Epithelial cell of proximal tubule (primary cell): ENCODE results near the gene KMT2D. TPM values are rescaled to one million over a fixed set of nuclear protein-coding genes. Genes with fewer than 3 reads are reported as not detected.
"Not testable (repeated sequence)": the region's sequence is repeated elsewhere in the genome, so short reads cannot be mapped to it uniquely, and the experiment has no call there.

Source experiments
- DNase-seq: peaks from one replicate; pipeline ENCODE4 v3.0.0-alpha.2; 2011; ENCODE audit warnings: low read depth
- H3K4me3 ChIP-seq: 2 replicates; pipeline ENCODE4 v1.5.1; 2011; ENCODE audit warnings: low read depth, mild to moderate bottlenecking, low read length
- total RNA-seq: library from RNA; depleted of rRNA; stranded (reverse); fragments of >200 nt; gene quantifications from 2 replicates; pipeline ENCODE4 v1.2.3, GENCODE V29; 2015
- TF ChIP-seq, protein P1 (sequence below): conservative IDR thresholded peaks from 2 replicates; pipeline ENCODE4 v1.5.1; 2012; ENCODE audit warnings: low read depth, mild to moderate bottlenecking, low read length

The KMT2D gene
- total RNA-seq, 1 donor from 2014 or later, result 17.2 TPM

DNA sequence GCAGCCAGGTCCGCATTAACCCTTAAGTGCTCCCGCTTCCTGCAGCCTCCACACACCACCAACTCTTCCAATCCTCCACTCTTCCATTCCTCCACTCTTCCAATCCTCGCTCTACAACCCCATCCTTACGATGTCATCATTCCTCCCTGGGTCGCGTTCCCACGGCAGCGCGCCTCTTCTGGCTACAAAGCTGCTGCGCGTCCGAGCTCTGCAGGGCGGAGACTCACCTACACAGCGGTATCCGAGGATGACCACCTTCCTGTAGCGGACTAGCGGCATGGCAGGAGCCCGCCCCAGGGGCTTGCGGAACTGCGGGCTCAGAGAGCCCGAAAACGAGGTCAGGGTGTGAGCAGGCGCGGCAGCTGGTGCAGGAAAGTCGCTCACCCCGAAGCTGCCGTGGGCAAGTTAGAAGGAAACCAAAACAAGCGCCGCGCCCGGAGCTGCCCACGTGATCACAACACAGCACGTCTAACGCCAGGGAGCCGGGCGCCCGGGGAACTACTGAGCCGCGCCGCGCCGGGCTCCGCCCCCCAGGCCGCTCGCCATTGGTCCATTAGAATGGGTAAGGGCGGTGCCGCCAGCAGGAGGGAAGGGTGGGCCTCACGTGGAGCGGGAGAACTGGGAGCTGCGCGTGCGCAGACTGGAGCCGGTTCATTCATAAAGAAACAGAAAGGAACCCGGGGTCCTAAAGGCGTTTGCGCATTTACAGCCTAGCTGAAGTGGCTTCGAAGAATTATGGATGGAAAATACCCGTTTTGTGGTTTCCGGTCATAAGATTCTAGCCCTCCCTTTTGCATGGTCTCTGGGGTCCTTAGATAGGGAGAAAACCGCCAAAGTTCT lies 9.1 kb upstream of the KMT2D start, which contains the start of gene RHEBL1:
Gene RHEBL1, minus strand, starts transcription at position 473 of the 840 bp plus-strand sequence. Its CDS starts 194 bp downstream, at position 279.
- peak; percentile 42 for DNase-seq
- TF ChIP-seq, protein P1, sequence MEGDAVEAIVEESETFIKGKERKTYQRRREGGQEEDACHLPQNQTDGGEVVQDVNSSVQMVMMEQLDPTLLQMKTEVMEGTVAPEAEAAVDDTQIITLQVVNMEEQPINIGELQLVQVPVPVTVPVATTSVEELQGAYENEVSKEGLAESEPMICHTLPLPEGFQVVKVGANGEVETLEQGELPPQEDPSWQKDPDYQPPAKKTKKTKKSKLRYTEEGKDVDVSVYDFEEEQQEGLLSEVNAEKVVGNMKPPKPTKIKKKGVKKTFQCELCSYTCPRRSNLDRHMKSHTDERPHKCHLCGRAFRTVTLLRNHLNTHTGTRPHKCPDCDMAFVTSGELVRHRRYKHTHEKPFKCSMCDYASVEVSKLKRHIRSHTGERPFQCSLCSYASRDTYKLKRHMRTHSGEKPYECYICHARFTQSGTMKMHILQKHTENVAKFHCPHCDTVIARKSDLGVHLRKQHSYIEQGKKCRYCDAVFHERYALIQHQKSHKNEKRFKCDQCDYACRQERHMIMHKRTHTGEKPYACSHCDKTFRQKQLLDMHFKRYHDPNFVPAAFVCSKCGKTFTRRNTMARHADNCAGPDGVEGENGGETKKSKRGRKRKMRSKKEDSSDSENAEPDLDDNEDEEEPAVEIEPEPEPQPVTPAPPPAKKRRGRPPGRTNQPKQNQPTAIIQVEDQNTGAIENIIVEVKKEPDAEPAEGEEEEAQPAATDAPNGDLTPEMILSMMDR, result peak; percentile 22
- peak within 1 kb of the TSS; percentile 87 for H3K4me3 ChIP-seq

DNA sequence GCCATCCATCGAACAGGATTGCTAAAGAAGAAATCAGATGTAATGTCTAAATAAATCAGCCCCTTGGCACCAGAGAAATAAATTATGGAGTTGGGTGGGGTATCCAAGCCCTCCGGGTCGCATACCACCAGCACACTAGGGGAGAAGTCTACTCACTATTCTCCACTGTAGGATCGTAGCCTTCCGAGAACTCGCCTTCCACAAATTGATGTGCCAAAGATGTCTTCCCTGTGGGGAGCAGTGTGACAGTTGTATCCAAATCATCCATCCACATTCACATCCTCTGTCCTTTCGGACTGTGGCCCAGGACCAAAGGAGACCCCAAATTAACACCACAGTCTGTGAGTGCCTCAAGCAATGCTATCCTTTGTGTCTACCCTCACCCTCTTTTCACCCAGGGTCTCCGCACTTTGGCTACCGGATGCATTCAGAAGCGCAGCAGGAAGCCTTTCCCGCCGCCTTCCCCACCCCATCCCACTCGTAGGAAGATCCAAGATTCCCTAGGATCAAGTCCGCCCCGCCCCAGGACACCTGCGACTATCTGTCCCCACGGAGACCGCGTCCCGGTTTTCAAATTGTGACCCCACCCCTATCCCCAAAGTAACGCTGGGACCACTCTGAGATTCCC lies 8.4 kb upstream of the KMT2D start:
- TF ChIP-seq, protein P1, result no peak
- peak overlapping the region; percentile 87 for H3K4me3 ChIP-seq
- DNase-seq, result no peak

DNA sequence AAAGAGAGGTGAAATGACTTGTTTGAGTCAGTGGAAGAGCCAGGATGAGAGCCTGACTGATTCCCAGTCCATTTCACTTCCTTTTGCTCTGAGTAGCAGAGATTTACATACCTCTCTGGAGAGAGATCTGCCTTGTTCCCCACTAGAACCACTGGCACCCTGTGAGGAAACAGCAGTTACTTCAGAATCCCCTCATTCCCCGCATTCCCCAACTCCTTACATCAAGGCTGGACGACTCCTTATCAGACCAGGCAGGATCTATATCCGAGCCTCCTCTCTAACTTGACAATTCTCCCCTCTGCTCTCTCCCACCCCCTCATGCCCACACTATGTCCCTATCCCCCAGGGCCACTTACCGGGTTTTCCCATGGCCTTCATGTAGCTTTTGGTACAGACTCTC lies 5.5 kb upstream of the KMT2D start:
- no peak for DNase-seq
- TF ChIP-seq, protein P1, result no peak
- no peak overlapping the region for H3K4me3 ChIP-seq

DNA sequence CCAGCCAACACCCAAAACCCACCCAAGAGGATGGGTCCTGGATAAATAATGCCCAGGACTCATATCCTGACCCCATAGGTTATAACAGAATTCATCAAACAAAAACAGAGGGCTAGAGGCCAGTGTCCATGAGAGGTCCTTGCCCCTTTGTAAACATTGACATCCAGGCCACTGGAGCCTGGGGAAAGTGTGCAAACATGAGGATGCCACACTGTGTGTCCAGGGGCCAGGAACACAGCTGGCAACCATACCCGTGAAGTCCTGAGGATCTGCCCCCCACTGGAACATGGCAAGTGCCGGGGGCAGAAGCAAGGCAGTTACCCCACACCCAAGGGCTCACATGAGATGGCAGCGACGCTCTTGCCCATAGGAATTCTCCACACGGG lies 4.2 kb upstream of the KMT2D start:
- no peak overlapping the region for H3K4me3 ChIP-seq
- TF ChIP-seq, protein P1, result no peak
- no peak for DNase-seq

DNA sequence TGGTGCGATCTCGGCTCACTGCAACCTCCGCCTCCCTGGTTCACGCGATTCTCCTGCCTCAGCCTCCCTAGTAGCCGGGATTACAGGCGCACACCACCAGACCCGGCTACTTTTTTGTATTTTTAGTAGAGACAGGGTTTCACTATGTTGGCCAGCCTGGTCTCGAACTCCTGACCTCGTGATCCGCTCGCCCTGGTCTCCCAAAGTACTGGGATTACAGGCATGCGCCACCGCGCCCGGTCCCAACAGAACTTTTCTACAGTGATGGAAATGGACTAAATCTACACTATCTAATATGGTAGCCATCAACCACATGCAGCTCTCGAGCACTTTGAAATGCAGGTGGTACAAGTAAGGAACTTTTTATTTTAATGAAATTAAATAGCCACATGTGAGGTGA lies 1.3 kb upstream of the KMT2D start:
- H3K4me3 ChIP-seq, DNase-seq: not testable (repeated sequence)

DNA sequence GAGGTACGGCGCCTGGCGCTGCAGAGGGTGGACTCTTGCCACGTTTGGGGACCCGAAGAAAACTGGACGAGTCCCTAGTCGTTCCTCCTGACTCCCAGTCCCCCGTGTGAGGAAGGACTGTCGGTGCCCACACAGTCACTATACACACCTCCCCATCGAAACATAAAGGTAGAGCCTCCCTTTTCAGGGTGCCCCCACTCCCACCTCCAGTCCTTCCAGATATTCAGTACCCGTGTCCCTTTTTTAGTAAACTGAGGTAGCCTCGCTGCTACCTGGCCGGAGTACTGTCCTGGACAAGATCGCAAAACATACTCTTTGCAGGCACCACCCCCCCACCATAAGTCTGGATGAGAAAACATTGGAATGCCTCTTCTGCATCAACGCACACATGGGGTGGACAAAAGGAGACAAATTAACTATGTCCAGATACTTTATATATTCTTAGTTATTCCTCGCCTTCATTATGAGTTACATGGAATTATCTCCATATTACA lies 610 bp upstream of the KMT2D start:
- TF ChIP-seq, protein P1, result no peak
- H3K4me3 ChIP-seq, result peak overlapping the region; percentile 90
- no peak for DNase-seq

- H3K4me3 ChIP-seq, result peak overlapping the region; percentile 90
- TF ChIP-seq, protein P1, result no peak
- DNase-seq, result no peak
Observed at GRCh38 chr12:49059299-49060171, 1.1 kb downstream of the KMT2D start.
